Muscle layer of colon (tissue), 2 donors: ENCODE measurements around the gene MAML3.
A peak's percentile ranks its signal among the peaks of the same experiment; 100 is the strongest.

ENCODE experiments used
- H3K27ac ChIP-seq: one replicate; pipeline ENCODE4 v1.7.0; 2013; ENCODE audit warnings: low read depth, mild to moderate bottlenecking, low read length, moderate library complexity
- H3K27me3 ChIP-seq, 2 donors: one replicate each; pipeline ENCODE4 v1.7.0; 2013; ENCODE audit warnings: low read length in 2 of 2, mild to moderate bottlenecking in 2 of 2; ENCODE audit not compliant: insufficient read depth in 2 of 2, control insufficient read depth in 1 of 2
- H3K36me3 ChIP-seq: one replicate; pipeline ENCODE4 v1.7.0; 2013; ENCODE audit warnings: mild to moderate bottlenecking, low read length; ENCODE audit not compliant: insufficient read depth
- H3K4me1 ChIP-seq: one replicate; pipeline ENCODE4 v1.7.0; 2013; ENCODE audit warnings: mild to moderate bottlenecking, low read length; ENCODE audit not compliant: insufficient read depth
- H3K4me3 ChIP-seq, 2 donors: one replicate each; pipeline ENCODE4 v1.7.0; 2013; ENCODE audit warnings: low read length in 2 of 2, low read depth in 1 of 2, mild to moderate bottlenecking in 1 of 2, moderate library complexity in 1 of 2
- H3K9ac ChIP-seq: one replicate; pipeline ENCODE4 v1.7.0; 2013; ENCODE audit warnings: low read length
- H3K9me3 ChIP-seq: one replicate; pipeline ENCODE4 v1.7.0; 2013; ENCODE audit warnings: mild to moderate bottlenecking, low read length
- donor health status: abdominal sarcoma.
- donor health status: Adenocarcinoma of cecum.

The MAML3 gene

GRCh38 chr4:140005699-140006098 is 148.3 kb downstream of the MAML3 start:
- Histone ChIP-seq H3K4me3 (no peak overlapping the region), H3K27me3 (no peaks in the 10 kb centered on the region), H3K27ac (no peak overlapping the region), H3K36me3 (no peaks in the 10 kb centered on the region), H3K9ac (no peak overlapping the region), H3K4me1 (peaks cover 10% of the 10 kb centered on the region), H3K9me3 (no peaks in the 10 kb centered on the region)

DNA sequence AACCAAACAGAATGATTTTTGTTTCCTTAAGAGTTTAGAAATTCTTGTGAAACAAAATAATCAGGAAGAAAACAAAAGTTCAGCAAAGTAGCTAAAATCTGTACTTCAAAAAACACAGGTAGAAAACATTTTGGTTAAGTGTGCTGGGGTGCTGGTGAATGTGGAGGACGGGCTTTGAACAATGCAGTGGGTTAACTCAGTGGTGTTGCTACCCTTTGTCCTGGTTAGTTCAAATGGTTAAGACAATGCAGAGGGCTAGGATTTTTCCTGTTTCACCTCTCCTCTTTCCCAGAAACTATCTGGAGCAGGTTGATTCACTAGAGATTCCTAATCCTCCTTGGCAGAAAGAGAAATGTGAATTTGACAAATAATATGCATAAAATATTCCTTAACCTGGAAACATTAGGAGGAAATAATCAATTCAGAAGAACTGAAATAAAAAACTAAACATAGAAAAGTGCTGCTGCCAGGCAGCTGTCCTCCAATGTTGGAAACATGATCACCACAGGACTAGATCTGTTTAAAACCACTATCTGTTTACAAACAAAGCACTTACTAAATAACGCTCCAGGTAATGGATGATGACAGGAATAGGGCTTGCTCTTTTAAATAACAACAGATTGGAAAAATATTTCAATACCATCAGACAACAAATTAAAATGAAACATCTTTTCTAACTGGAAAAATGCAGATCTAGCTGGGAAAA is 148.9 kb downstream of the MAML3 start:
- peaks cover 10% of the 10 kb centered on the region for H3K4me1 ChIP-seq
- H3K27me3 ChIP-seq = no peaks in the 10 kb centered on the region
- H3K9me3 ChIP-seq = no peaks in the 10 kb centered on the region
- no peak overlapping the region for H3K27ac ChIP-seq
- no peaks in the 10 kb centered on the region for H3K36me3 ChIP-seq
- H3K9ac ChIP-seq = no peak overlapping the region
- H3K4me3 ChIP-seq = peak overlapping the region; percentile 15 to 41

- no peaks in the 10 kb centered on the region for H3K27me3 ChIP-seq
- H3K4me3 ChIP-seq = peak overlapping the region; percentile 15 to 41
- no peaks in the 10 kb centered on the region for H3K36me3 ChIP-seq
- H3K27ac ChIP-seq = no peak overlapping the region
- no peak overlapping the region for H3K9ac ChIP-seq
- peaks cover 10% of the 10 kb centered on the region for H3K4me1 ChIP-seq
- H3K9me3 ChIP-seq = no peaks in the 10 kb centered on the region
These were observed 149.5 kb downstream of the MAML3 start for GRCh38 chr4:140004549-140004895.

GRCh38 chr4:140003876-140004548 is 150.0 kb downstream of the MAML3 start:
- peak overlapping the region; percentile 15 to 41 for H3K4me3 ChIP-seq
- H3K9me3 ChIP-seq = no peaks in the 10 kb centered on the region
- no peak overlapping the region for H3K9ac ChIP-seq
- no peak overlapping the region for H3K27ac ChIP-seq
- H3K4me1 ChIP-seq = peaks cover 10% of the 10 kb centered on the region
- no peaks in the 10 kb centered on the region for H3K27me3 ChIP-seq
- no peaks in the 10 kb centered on the region for H3K36me3 ChIP-seq

DNA sequence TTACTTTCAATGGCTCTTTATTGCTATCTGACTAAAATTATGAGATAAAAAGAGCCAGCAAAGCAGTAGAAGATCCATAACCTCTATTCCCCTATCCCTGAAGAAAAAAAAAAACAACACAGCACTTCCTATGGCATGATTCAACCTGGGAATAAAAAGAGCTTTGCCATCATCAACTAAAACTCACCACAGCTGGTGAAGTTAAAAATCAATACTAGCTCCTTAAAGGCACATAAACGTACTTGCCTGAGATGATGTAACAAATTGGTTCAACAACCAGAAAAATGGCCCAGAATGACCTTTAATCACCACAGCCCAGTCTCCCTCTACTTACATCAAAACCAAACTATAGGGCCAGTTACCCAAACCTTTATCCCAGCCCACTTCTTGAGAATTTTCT is 153.8 kb downstream of the MAML3 start:
- no peak overlapping the region for H3K4me3 ChIP-seq
- H3K9ac ChIP-seq = no peak overlapping the region
- no peaks in the 10 kb centered on the region for H3K27me3 ChIP-seq
- peaks cover 10% of the 10 kb centered on the region for H3K4me1 ChIP-seq
- no peak overlapping the region for H3K27ac ChIP-seq
- no peaks in the 10 kb centered on the region for H3K9me3 ChIP-seq
- no peaks in the 10 kb centered on the region for H3K36me3 ChIP-seq

GRCh38 chr4:139988863-139989765 is 164.9 kb downstream of the MAML3 start:
- no peak overlapping the region for H3K4me3 ChIP-seq
- H3K27ac ChIP-seq = no peak overlapping the region
- no peak overlapping the region for H3K9ac ChIP-seq
- no peaks in the 10 kb centered on the region for H3K27me3 ChIP-seq
- H3K4me1 ChIP-seq = peaks cover 31% of the 10 kb centered on the region
- H3K9me3 ChIP-seq = no peaks in the 10 kb centered on the region
- no peaks in the 10 kb centered on the region for H3K36me3 ChIP-seq

DNA sequence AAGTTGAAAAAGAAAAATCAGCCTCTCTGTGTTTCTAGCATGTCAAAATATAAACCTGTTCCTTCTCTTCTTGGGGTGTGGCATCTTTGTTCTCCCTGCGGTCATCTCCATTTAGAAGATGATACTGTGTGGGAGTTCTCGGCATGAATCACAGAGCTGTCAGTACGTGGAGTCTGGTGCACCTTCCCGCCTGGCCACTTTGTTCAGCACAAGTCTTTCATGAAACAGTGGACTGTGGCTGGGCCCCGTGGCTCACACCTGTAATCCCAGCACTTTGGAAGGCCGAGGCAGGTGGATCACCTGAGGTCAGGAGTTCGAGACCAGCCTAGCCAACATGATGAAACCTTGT is 166.5 kb downstream of the MAML3 start:
- Histone ChIP-seq H3K27ac (no peak overlapping the region), H3K36me3 (no peaks in the 10 kb centered on the region), H3K4me1 (peaks cover 31% of the 10 kb centered on the region), H3K4me3 (no peak overlapping the region), H3K9me3 (no peaks in the 10 kb centered on the region), H3K9ac (no peak overlapping the region), H3K27me3 (no peaks in the 10 kb centered on the region)

DNA sequence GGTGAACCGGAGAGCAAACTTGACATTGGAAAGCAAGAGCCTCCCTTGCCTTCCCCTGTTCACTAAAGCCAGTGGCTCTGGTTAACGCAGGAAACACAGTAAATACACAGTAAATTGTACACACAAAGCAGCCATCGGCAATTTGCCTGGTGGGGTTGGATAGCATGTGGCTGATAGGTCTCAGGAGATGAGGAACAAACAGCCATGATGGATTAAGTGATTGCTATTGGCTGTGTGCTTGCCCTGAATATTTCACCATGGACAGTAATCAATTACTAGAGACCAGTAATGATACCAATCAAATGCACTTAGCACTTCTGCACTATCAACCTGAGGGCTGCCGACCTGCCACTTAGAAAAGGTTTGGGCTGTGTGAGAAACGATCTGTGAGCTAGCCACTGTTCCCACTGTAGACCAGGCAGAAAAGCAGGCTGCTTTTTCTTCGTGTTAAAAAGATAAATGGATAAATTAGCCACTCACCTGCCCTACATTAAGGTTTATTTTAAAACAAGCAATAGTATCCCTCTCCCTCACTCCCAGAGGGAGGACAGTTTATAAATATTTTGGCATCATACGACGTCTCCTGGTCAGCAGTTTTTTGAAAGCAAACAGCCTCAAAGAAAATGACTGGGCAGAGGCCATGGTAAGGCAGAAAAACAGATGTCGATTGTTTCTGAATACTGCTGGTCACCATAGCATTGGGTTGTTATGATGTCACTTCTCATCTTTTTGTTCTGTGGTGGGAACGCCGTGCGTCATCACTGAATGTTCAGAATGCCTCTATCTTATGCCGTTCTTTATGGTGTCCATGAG is 167.1 kb downstream of the MAML3 start:
- Histone ChIP-seq H3K27me3 (no peaks in the 10 kb centered on the region), H3K36me3 (no peaks in the 10 kb centered on the region), H3K9ac (no peak overlapping the region), H3K4me1 (peaks cover 31% of the 10 kb centered on the region), H3K4me3 (no peak overlapping the region), H3K9me3 (no peaks in the 10 kb centered on the region), H3K27ac (no peak overlapping the region)

GRCh38 chr4:139986106-139986505 is 167.9 kb downstream of the MAML3 start:
- Histone ChIP-seq H3K36me3 (no peaks in the 10 kb centered on the region), H3K27me3 (no peaks in the 10 kb centered on the region), H3K9me3 (no peaks in the 10 kb centered on the region), H3K4me1 (peaks cover 31% of the 10 kb centered on the region), H3K4me3 (no peak overlapping the region), H3K9ac (no peak overlapping the region), H3K27ac (no peak overlapping the region)

GRCh38 chr4:139985401-139985800 is 168.6 kb downstream of the MAML3 start:
- Histone ChIP-seq H3K9ac (no peak overlapping the region), H3K36me3 (no peaks in the 10 kb centered on the region), H3K4me1 (peaks cover 31% of the 10 kb centered on the region), H3K9me3 (no peaks in the 10 kb centered on the region), H3K4me3 (no peak overlapping the region), H3K27ac (no peak overlapping the region), H3K27me3 (no peaks in the 10 kb centered on the region)

DNA sequence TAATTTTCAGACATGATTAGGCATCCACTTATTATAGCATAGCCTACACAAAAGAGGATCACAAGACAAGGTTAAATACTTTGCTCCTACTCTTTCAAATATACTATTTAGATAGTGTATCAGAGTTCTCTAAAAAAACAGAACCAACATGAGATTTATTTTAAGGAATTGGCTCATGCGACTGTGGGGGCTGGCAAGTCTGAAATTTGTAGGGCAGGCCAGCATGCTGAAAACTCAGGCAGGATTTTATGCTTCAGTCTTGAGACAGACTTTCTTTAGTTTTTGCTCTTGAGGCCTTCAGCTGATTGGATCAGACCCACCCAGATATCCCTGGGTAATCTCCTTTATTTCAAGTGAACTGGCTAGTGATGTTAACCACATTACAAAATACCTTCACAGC is 169.5 kb downstream of the MAML3 start:
- Histone ChIP-seq H3K4me3 (no peak overlapping the region), H3K27ac (no peak overlapping the region), H3K4me1 (peaks cover 30% of the 10 kb centered on the region), H3K9me3 (no peaks in the 10 kb centered on the region), H3K27me3 (no peaks in the 10 kb centered on the region), H3K9ac (no peak overlapping the region), H3K36me3 (no peaks in the 10 kb centered on the region)
